H9 (cell line): Measurements from ENCODE around the gene VIM. TPM values are rescaled to one million over a fixed set of nuclear protein-coding genes. Genes with fewer than 3 reads are reported as not detected.

ENCODE experiments used
- DNase-seq: peaks from one replicate; pipeline ENCODE4 v3.0.0-alpha.2; 2017
- H2AFZ ChIP-seq: one replicate; pipeline ENCODE4 v1.6.1; 2013; ENCODE audit warnings: mild to moderate bottlenecking, low read length, control low read depth, moderate library complexity
- H2AK5ac ChIP-seq: 2 replicates; pipeline ENCODE4 v1.6.1; 2013; ENCODE audit warnings: low read length, control low read depth, mixed read lengths; ENCODE audit not compliant: insufficient read length
- H2BK120ac ChIP-seq: one replicate; pipeline ENCODE4 v1.6.1; 2013; ENCODE audit warnings: low read depth, mild to moderate bottlenecking, low read length, control low read depth, inconsistent platforms; ENCODE audit not compliant: poor library complexity, severe bottlenecking
- H2BK12ac ChIP-seq: 2 replicates; pipeline ENCODE4 v1.6.1; 2013; ENCODE audit warnings: low read length, control low read depth, mixed read lengths, low read depth; ENCODE audit not compliant: insufficient read length
- H2BK15ac ChIP-seq: 2 replicates; pipeline ENCODE4 v1.6.1; 2013; ENCODE audit warnings: low read depth, low read length, control low read depth
- H2BK20ac ChIP-seq: one replicate; pipeline ENCODE4 v1.6.1; 2013; ENCODE audit warnings: low read depth, mild to moderate bottlenecking, low read length, control low read depth, inconsistent platforms; ENCODE audit not compliant: poor library complexity, severe bottlenecking
- H2BK5ac ChIP-seq: 2 replicates; pipeline ENCODE4 v1.6.1; 2013; ENCODE audit warnings: low read length, control low read depth, mixed read lengths; ENCODE audit not compliant: insufficient read length
- H3K14ac ChIP-seq: 2 replicates; pipeline ENCODE4 v1.6.1; 2013; ENCODE audit warnings: low read length, control low read depth; ENCODE audit not compliant: insufficient read depth
- H3K18ac ChIP-seq: 2 replicates; pipeline ENCODE4 v1.6.1; 2013; ENCODE audit warnings: low read depth, mild to moderate bottlenecking, mixed read lengths, low read length, control low read depth; ENCODE audit not compliant: insufficient read length
- H3K23ac ChIP-seq: 2 replicates; pipeline ENCODE4 v1.6.1; 2013; ENCODE audit warnings: low read length, control low read depth, mixed read lengths, low read depth; ENCODE audit not compliant: insufficient read length
- H3K23me2 ChIP-seq: 2 replicates; pipeline ENCODE4 v1.6.1; 2013; ENCODE audit warnings: low read depth, mild to moderate bottlenecking, mixed read lengths, low read length, control low read depth; ENCODE audit not compliant: insufficient read length, poor library complexity, severe bottlenecking
- H3K27ac ChIP-seq: 2 replicates; pipeline ENCODE4 v1.5.1; 2013; ENCODE audit warnings: low read length, control low read depth, mixed read lengths, low read depth; ENCODE audit not compliant: insufficient read length
- H3K27me3 ChIP-seq: 2 replicates; pipeline ENCODE4 v1.6.1; 2013; ENCODE audit warnings: low read length, control low read depth, inconsistent platforms; ENCODE audit not compliant: insufficient read depth
- H3K4ac ChIP-seq: 2 replicates; pipeline ENCODE4 v1.6.1; 2013; ENCODE audit warnings: low read depth, mild to moderate bottlenecking, control low read depth, inconsistent platforms, low read length, moderate library complexity
- H3K4me1 ChIP-seq: 2 replicates; pipeline ENCODE4 v1.6.1; 2013; ENCODE audit warnings: low read length, control low read depth, inconsistent platforms; ENCODE audit not compliant: insufficient read depth
- H3K4me2 ChIP-seq: 2 replicates; pipeline ENCODE4 v1.6.1; 2013; ENCODE audit warnings: low read length, control low read depth, mixed read lengths; ENCODE audit not compliant: insufficient read length, insufficient read depth
- H3K56ac ChIP-seq: 2 replicates; pipeline ENCODE4 v1.6.1; 2013; ENCODE audit warnings: low read depth, mild to moderate bottlenecking, mixed read lengths, low read length, control low read depth; ENCODE audit not compliant: insufficient read length
- H3K79me1 ChIP-seq: 2 replicates; pipeline ENCODE4 v1.6.1; 2013; ENCODE audit warnings: low read depth, mild to moderate bottlenecking, moderate library complexity, low read length, control low read depth, inconsistent platforms; ENCODE audit not compliant: insufficient read depth, poor library complexity, severe bottlenecking
- H3K79me2 ChIP-seq: 2 replicates; pipeline ENCODE4 v1.6.1; 2013; ENCODE audit warnings: low read length, control low read depth, inconsistent platforms; ENCODE audit not compliant: insufficient read depth
- H3K9ac ChIP-seq: 2 replicates; pipeline ENCODE4 v1.6.1; 2013; ENCODE audit warnings: low read length, control low read depth, mixed read lengths; ENCODE audit not compliant: insufficient read length; ENCODE audit errors: extremely low read depth
- H3K9me3 ChIP-seq: one replicate; pipeline ENCODE4 v1.6.1; 2013; ENCODE audit warnings: low read depth, low read length, inconsistent platforms; ENCODE audit not compliant: control insufficient read depth
- H3T11ph ChIP-seq: one replicate; pipeline ENCODE4 v1.6.1; 2013; ENCODE audit warnings: mild to moderate bottlenecking, low read length, control low read depth, inconsistent platforms
- H4K20me1 ChIP-seq: one replicate; pipeline ENCODE4 v1.6.1; 2013; ENCODE audit not compliant: control insufficient read depth, insufficient read length, insufficient read depth
- H4K5ac ChIP-seq: 2 replicates; pipeline ENCODE4 v1.6.1; 2013; ENCODE audit warnings: low read depth, mild to moderate bottlenecking, mixed read lengths, low read length, control low read depth; ENCODE audit not compliant: insufficient read length
- H4K8ac ChIP-seq: replicated peaks from 2 replicates; pipeline ENCODE4 v1.6.1; 2013; ENCODE audit warnings: low read length, control low read depth, mixed read lengths, low read depth; ENCODE audit not compliant: insufficient read length
- H4K91ac ChIP-seq: 2 replicates; pipeline ENCODE4 v1.6.1; 2013; ENCODE audit warnings: low read depth, mild to moderate bottlenecking, moderate library complexity, mixed read lengths, low read length, control low read depth; ENCODE audit not compliant: insufficient read length
- H3K27ac Mint-ChIP-seq, 3 experiments: 2 replicates in 2 of 3; 3 replicates in 1 of 3; pipeline ENCODE4 v1.8.0; 2020 to 2021; ENCODE audit warnings: mixed read lengths in 3 of 3, mild to moderate bottlenecking in 1 of 3, moderate library complexity in 1 of 3
- H3K27me3 Mint-ChIP-seq: 2 replicates; pipeline ENCODE4 v1.8.0; 2021; ENCODE audit warnings: low read depth, mild to moderate bottlenecking, moderate library complexity, mixed read lengths
- H3K36me3 Mint-ChIP-seq, 3 experiments: 2 replicates in 2 of 3; 3 replicates in 1 of 3; pipeline ENCODE4 v1.8.0; 2020 to 2021; ENCODE audit warnings: low read depth in 3 of 3, mixed read lengths in 3 of 3; ENCODE audit not compliant: insufficient read depth in 1 of 3
- H3K4me1 Mint-ChIP-seq, 2 experiments: 2 replicates each; pipeline ENCODE4 v1.8.0; 2020; ENCODE audit warnings: mixed read lengths in 2 of 2
- H3K4me3 Mint-ChIP-seq, 2 experiments: 2 replicates in 1 of 2; 3 replicates in 1 of 2; pipeline ENCODE4 v1.8.0; 2020 to 2021; ENCODE audit warnings: mild to moderate bottlenecking in 2 of 2, mixed read lengths in 2 of 2, moderate library complexity in 1 of 2
- H3K9me3 Mint-ChIP-seq, 2 experiments: 2 replicates in 1 of 2; 3 replicates in 1 of 2; pipeline ENCODE4 v1.8.0; 2020; ENCODE audit warnings: mild to moderate bottlenecking in 2 of 2, mixed read lengths in 2 of 2, moderate library complexity in 1 of 2
- WGBS: extraction: QIAGEN DNeasy Blood & Tissue Kit; methylation state at CpG from one replicate; pipeline ENCODE4 v1.1.7; 2013; ENCODE audit warnings: missing lambda C conversion rate, low lambda C conversion rate, mixed read lengths; ENCODE audit not compliant: insufficient read length; ENCODE audit errors: extremely low coverage; 5-methylcytosine and 5-hydroxymethylcytosine counted together
- total RNA-seq: library from RNA; stranded (reverse); gene quantifications from 2 replicates; pipeline ENCODE4 v1.2.1, GENCODE V29; 2021
- TF ChIP-seq, protein P1 (sequence below): fragments of 200-600 bp; sonication (generic); conservative IDR thresholded peaks from 3 replicates; pipeline ENCODE4 v1.8.0; 2021; ENCODE audit warnings: antibody characterized with exemption, mild to moderate bottlenecking

Gene VIM
- total RNA-seq, 1 experiment from 2014 or later: 232 TPM

- Histone ChIP-seq H3K23me2 (no peaks in the 10 kb centered on the region), H4K20me1 (no peaks in the 10 kb centered on the region), H4K91ac (no peak overlapping the region), H2BK20ac (no peak overlapping the region), H3K27ac (no peak overlapping the region), H2AFZ (no peak overlapping the region), H3K4me2 (no peak overlapping the region), H3K79me1 (no peaks in the 10 kb centered on the region), H2BK12ac (no peak overlapping the region), H3K14ac (no peak overlapping the region), H3K4ac (no peak overlapping the region), H3T11ph (no peak overlapping the region), H3K56ac (no peak overlapping the region), H4K8ac (no peak overlapping the region), H3K9me3 (no peaks in the 10 kb centered on the region), H3K4me1 (no peaks in the 10 kb centered on the region), H2BK5ac (no peak overlapping the region), H2BK120ac (no peak overlapping the region), H2BK15ac (no peak overlapping the region), H3K27me3 (no peaks in the 10 kb centered on the region), H2AK5ac (no peak overlapping the region), H3K79me2 (no peaks in the 10 kb centered on the region), H3K18ac (no peak overlapping the region), H3K23ac (no peak overlapping the region), H3K9ac (no peak overlapping the region), H4K5ac (no peak overlapping the region)
- Mint-ChIP-seq H3K36me3 (peaks cover 7 to 20% (median 17%) of the 10 kb centered on the region in 3 experiments), H3K4me1 (no peaks in the 10 kb centered on the region), H3K27me3 (no peaks in the 10 kb centered on the region), H3K9me3 (no peaks in the 10 kb centered on the region), H3K27ac (no peak overlapping the region), H3K4me3 (no peak overlapping the region)
- TF ChIP-seq, protein P1, sequence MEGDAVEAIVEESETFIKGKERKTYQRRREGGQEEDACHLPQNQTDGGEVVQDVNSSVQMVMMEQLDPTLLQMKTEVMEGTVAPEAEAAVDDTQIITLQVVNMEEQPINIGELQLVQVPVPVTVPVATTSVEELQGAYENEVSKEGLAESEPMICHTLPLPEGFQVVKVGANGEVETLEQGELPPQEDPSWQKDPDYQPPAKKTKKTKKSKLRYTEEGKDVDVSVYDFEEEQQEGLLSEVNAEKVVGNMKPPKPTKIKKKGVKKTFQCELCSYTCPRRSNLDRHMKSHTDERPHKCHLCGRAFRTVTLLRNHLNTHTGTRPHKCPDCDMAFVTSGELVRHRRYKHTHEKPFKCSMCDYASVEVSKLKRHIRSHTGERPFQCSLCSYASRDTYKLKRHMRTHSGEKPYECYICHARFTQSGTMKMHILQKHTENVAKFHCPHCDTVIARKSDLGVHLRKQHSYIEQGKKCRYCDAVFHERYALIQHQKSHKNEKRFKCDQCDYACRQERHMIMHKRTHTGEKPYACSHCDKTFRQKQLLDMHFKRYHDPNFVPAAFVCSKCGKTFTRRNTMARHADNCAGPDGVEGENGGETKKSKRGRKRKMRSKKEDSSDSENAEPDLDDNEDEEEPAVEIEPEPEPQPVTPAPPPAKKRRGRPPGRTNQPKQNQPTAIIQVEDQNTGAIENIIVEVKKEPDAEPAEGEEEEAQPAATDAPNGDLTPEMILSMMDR: no peak
- no peak for DNase-seq
- WGBS: no CpG with 5 or more reads among the region's 4 CpGs
These were observed 12.6 kb downstream of the VIM start for GRCh38 chr10:17240616-17241015.
